D721Med (cell line): ENCODE results near the gene RBM45.
"Not testable (repeated sequence)": the region's sequence is repeated elsewhere in the genome, so short reads cannot be mapped to it uniquely, and the experiment has no call there.

Experiments used
- DNase-seq: peaks from one replicate; pipeline ENCODE4 v3.0.0; 2011; ENCODE audit warnings: low spot score; ENCODE audit not compliant: insufficient read length
- FAIRE-seq: peaks from 2 replicates; lab custom pipeline; 2011; peaks lifted over from hg19 to GRCh38; lab: Jason Lieb, UNC
- CTCF ChIP-seq: IDR thresholded peaks from 2 replicates; pipeline ENCODE4 v1.5.1; 2012; ENCODE audit warnings: mild to moderate bottlenecking, control low read depth; ENCODE audit not compliant: insufficient read depth; ENCODE audit errors: missing control alignments

The RBM45 gene

GRCh38 chr2:178143481-178143880 lies 31.2 kb downstream of the RBM45 start:
- DNase-seq (no peak), FAIRE-seq (no peak)
- no peak for TF ChIP-seq CTCF

- no peak for TF ChIP-seq CTCF
- FAIRE-seq, result no peak
- no peak for DNase-seq
These were observed 39.8 kb downstream of the RBM45 start for GRCh38 chr2:178152033-178152432.

- DNase-seq (no peak), FAIRE-seq (no peak)
- TF ChIP-seq CTCF, result no peak
These were observed 40.3 kb downstream of the RBM45 start for GRCh38 chr2:178152542-178152941.

GRCh38 chr2:178152977-178153376 lies 40.7 kb downstream of the RBM45 start:
- FAIRE-seq, result no peak

GRCh38 chr2:178153878-178154277 lies 41.6 kb downstream of the RBM45 start:
- FAIRE-seq, result not testable (repeated sequence)

More at GRCh38 chr2:178152977-178153376, 40.7 kb downstream of the RBM45 start:
- no peak for TF ChIP-seq CTCF
- DNase-seq, result no peak

GRCh38 chr2:178155524-178155923 lies 43.3 kb downstream of the RBM45 start:
- DNase-seq (no peak), FAIRE-seq (no peak)
- TF ChIP-seq CTCF, result no peak

More at GRCh38 chr2:178153878-178154277, 41.6 kb downstream of the RBM45 start:
- DNase-seq, result not testable (repeated sequence)

- DNase-seq, result no peak
- no peak for FAIRE-seq
- TF ChIP-seq CTCF, result no peak
These were observed 45.3 kb downstream of the RBM45 start for GRCh38 chr2:178157574-178157973.

GRCh38 chr2:178159966-178160365 lies 47.7 kb downstream of the RBM45 start:
- peak; percentile 85 for FAIRE-seq
- DNase-seq, result no peak

More at GRCh38 chr2:178159966-178160365, 47.7 kb downstream of the RBM45 start:
- no peak for TF ChIP-seq CTCF
